ENCODE data around the gene CHIC2. TPM values are rescaled to one million over a fixed set of nuclear protein-coding genes. Genes with fewer than 3 reads are reported as not detected.
A peak's percentile ranks its signal among the peaks of the same experiment; 100 is the strongest.

CHIC2 gene
- total RNA-seq, 1 experiment from 2014 or later: 39.1 TPM

DNA sequence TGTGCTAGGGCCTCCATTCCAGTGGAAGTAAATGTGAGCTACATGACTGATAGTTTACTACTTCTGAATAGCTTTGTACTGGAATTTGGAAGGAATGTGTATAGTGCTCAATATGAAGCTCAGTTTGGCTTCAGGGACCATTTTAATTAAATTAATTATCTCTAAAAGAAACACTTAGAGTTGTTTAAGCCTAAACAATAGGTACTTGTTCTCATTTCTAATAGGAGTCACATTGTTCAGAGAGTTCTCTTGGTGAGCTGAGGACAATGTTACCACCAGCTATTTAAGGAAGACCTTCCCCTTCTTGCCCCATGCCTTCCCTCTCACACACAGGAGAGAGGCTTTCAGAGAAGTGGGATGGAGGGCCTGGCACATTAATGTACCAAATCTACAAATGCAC is 78.3 kb downstream of the CHIC2 start:
- DNase-seq: no peak
- Histone ChIP-seq H3K4me1 (no peaks in the 10 kb centered on the region), H3K9me3 (replicated peaks) (no peaks in the 10 kb centered on the region), H3K36me3 (no peaks in the 10 kb centered on the region), H3K27me3 (no peaks in the 10 kb centered on the region), H3K4me3 (no peak overlapping the region), H3K27ac (no peak overlapping the region)

- Histone ChIP-seq H3K36me3 (no peaks in the 10 kb centered on the region), H3K4me1 (no peaks in the 10 kb centered on the region), H3K4me3 (no peak overlapping the region), H3K27me3 (no peaks in the 10 kb centered on the region), H3K9me3 (replicated peaks) (no peaks in the 10 kb centered on the region), H3K27ac (no peak overlapping the region)
- DNase-seq: no peak
These were observed 82.8 kb downstream of the CHIC2 start for GRCh38 chr4:53981567-53981966.

DNA sequence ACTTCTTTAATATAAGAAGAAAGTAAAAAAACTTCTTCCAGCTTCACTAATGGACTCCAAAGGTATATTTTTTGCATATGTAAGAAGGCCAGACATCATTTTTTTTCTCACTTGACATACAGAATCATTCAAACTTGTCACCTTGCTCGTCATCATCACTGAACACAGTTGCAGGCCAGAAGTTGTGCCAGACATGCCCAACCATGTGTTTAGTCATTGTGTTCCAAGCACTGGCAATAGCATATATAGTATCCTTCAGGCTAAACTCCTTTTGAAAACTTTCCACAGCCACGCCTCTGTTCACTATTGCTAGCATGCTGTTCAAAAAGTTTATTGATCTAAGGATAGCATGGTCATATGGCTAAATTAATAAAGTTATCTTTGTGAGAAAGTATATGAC is 83.3 kb downstream of the CHIC2 start:
- Histone ChIP-seq H3K27ac (no peak overlapping the region), H3K9me3 (replicated peaks) (no peaks in the 10 kb centered on the region)
- DNase-seq: no peak

DNA sequence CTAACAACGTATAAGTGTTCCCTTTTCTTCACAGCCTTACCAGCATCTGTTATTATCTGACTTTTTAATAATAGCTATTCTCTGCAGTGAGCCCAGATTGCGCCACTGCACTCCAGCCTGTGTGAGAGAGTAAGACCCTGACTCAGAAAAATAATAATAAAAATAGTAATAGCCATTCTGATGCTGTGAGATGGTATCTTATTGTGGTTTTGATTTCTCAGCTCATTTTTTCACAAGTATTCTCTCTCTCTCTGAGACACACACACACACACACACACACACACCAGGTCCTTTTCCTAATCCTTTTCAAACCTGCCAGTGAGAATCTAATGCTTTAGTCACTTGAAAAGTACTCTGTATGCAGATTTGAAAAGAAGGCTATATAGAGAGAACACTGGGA is 89.8 kb downstream of the CHIC2 start:
- no peaks in the 10 kb centered on the region for H3K9me3 ChIP-seq (replicated peaks)
- no peaks in the 10 kb centered on the region for H3K36me3 ChIP-seq
- no peak overlapping the region for H3K4me3 ChIP-seq
- H3K27ac ChIP-seq: no peak overlapping the region
- no peaks in the 10 kb centered on the region for H3K4me1 ChIP-seq
- no peaks in the 10 kb centered on the region; the same call in 1 of the 2 replicates for H3K27me3 ChIP-seq
- no peak for DNase-seq

More for the DNA sequence above, 83.3 kb downstream of the CHIC2 start:
- Histone ChIP-seq H3K27me3 (no peaks in the 10 kb centered on the region), H3K36me3 (no peaks in the 10 kb centered on the region), H3K4me1 (no peaks in the 10 kb centered on the region), H3K4me3 (no peak overlapping the region)

DNA sequence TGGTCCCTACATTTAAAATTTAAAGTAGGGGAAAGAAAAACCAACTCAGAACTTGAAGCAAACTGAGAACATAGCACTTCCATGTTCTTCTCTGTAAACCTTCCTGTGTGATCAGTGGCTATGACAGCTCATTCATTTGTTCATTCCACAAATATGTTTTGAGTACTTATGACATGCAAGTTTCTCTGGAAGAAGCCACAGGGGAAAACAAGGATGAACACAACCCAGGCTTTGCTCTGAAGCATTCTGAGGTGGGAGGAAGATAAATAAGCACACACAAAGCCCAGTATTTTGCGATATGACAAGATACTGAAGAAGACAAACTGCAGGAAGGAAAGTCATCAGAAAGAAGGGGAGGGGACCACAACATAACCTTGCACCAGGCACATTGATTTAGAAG is 96.4 kb downstream of the CHIC2 start:
- no peak overlapping the region for H3K27ac ChIP-seq
- no peaks in the 10 kb centered on the region for H3K36me3 ChIP-seq
- peaks cover 8% of the 10 kb centered on the region; the same call in 1 of the 2 replicates for H3K9me3 ChIP-seq (replicated peaks)
- H3K27me3 ChIP-seq: no peaks in the 10 kb centered on the region; the same call in 1 of the 2 replicates
- peaks cover 17% of the 10 kb centered on the region for H3K4me1 ChIP-seq
- no peak for DNase-seq
- no peak overlapping the region for H3K4me3 ChIP-seq

DNA sequence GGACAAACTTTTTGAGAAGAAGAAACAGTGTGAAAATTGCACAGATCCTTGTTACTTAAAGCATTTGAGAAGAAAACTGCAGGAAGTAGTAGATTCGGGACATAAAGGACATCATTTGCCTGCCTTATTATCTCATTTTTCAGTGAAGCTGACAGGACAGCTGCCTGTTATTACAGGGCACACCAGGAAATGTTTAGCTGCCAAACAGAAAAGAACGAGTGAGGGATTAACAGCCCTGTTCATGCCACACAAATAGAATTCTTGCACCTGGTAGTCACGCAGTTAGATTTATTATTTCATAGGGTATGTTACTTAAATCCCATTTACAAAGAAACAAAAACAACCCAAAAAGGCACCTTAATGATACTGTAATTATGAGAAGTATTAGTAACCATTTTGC is 100.6 kb downstream of the CHIC2 start:
- Histone ChIP-seq H3K9me3 (replicated peaks) (peaks cover 3% of the 10 kb centered on the region; the same call in 1 of the 2 replicates), H3K4me3 (peak overlapping the region; percentile 2; the same call in 1 of the 2 replicates), H3K4me1 (peaks cover 27% of the 10 kb centered on the region), H3K36me3 (no peaks in the 10 kb centered on the region), H3K27me3 (no peaks in the 10 kb centered on the region), H3K27ac (peak overlapping the region; percentile 34)
- DNase-seq: peak; percentile 25 to 61

- Histone ChIP-seq H3K4me3 (peak overlapping the region; percentile 2; the same call in 1 of the 2 replicates), H3K27ac (peak overlapping the region; percentile 34), H3K36me3 (no peaks in the 10 kb centered on the region), H3K27me3 (no peaks in the 10 kb centered on the region), H3K9me3 (replicated peaks) (no peaks in the 10 kb centered on the region), H3K4me1 (peaks cover 27% of the 10 kb centered on the region)
- DNase-seq: peak in 1 of 2 experiments; percentile 35
These were observed 101.1 kb downstream of the CHIC2 start for GRCh38 chr4:53963336-53963735.

- peak; percentile 62 to 82 for DNase-seq
- Histone ChIP-seq H3K4me1 (peaks cover 27% of the 10 kb centered on the region), H3K27ac (peak overlapping the region; percentile 34), H3K27me3 (no peaks in the 10 kb centered on the region), H3K4me3 (no peak overlapping the region; the same call in 1 of the 2 replicates), H3K9me3 (replicated peaks) (no peaks in the 10 kb centered on the region), H3K36me3 (no peaks in the 10 kb centered on the region)
These were observed 101.7 kb downstream of the CHIC2 start for GRCh38 chr4:53962516-53963225.

DNA sequence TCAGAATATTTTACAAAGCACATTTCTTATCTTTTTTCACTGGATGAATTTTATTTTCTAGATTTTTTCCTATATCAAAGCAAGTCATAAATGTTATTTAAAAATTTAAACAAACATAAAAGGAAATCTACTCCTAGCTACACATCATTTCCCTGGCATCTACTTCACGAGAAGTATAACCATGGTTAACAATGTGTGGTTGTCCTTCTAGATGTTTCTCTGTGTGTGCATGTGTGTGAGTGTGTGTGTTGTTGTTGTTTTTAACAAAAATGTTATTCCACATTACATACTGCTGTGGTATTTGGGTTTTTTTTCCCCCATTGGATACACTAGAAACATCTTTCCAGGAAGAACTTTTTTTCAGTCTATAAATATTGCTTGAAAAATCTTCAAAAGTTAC is 103.1 kb downstream of the CHIC2 start:
- no peaks in the 10 kb centered on the region for H3K27me3 ChIP-seq
- H3K9me3 ChIP-seq (replicated peaks): no peaks in the 10 kb centered on the region
- no peak for DNase-seq
- H3K27ac ChIP-seq: no peak overlapping the region
- H3K4me1 ChIP-seq: peaks cover 27% of the 10 kb centered on the region
- no peak overlapping the region for H3K4me3 ChIP-seq
- H3K36me3 ChIP-seq: no peaks in the 10 kb centered on the region

- peaks cover 27% of the 10 kb centered on the region for H3K4me1 ChIP-seq
- no peaks in the 10 kb centered on the region for H3K9me3 ChIP-seq (replicated peaks)
- H3K27ac ChIP-seq: no peak overlapping the region
- no peaks in the 10 kb centered on the region for H3K36me3 ChIP-seq
- DNase-seq: no peak
- H3K27me3 ChIP-seq: no peaks in the 10 kb centered on the region
- no peak overlapping the region for H3K4me3 ChIP-seq
These were observed 103.6 kb downstream of the CHIC2 start for GRCh38 chr4:53960843-53961242.

Other genes with a start within 250 kb of the CHIC2 start
- gene GSX2, start 35.6 kb upstream of the CHIC2 start, total RNA-seq (2014; rRNA removed; shearing (Covaris generic)): 0.34 TPM in 1 of 2 replicates, not detected in the other
- gene PDGFRA, start 164.7 kb upstream of the CHIC2 start, total RNA-seq (2014; rRNA removed; shearing (Covaris generic)): 15.0 and 20.7 TPM in 2 replicates